ENCODE measurements around the gene ZNF860.
A peak's percentile ranks its signal among the peaks of the same experiment; 100 is the strongest.
"Not testable (repeated sequence)": the region's sequence is repeated elsewhere in the genome, so short reads cannot be mapped to it uniquely, and the experiment has no call there.

The ZNF860 gene

DNA sequence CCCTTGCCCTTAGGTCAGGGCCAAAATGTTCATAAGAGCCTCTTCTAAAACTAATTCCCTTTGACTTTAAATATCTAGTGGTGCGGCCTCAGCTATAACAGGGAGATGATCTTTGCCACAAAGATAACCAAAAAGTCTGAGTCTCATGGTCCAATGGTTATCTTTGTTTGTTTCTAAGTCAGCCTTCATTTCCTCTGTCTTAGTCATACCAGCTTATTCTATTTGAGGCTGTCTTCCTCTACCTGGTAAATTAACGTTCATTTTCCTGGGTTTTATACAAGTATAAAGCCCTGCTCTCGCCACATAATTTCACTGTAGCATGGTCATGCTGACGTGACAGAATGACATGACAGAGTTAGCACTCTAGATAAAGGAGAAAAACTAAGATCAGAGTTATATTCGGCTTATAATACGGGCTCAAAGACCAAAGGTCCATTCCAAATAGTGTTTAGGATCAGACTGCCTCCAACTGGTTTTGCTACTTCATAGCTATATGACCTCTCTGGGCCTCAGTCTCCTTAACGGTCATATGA lies 18.4 kb downstream of the ZNF860 start:
- no peak for DNase-seq

DNA sequence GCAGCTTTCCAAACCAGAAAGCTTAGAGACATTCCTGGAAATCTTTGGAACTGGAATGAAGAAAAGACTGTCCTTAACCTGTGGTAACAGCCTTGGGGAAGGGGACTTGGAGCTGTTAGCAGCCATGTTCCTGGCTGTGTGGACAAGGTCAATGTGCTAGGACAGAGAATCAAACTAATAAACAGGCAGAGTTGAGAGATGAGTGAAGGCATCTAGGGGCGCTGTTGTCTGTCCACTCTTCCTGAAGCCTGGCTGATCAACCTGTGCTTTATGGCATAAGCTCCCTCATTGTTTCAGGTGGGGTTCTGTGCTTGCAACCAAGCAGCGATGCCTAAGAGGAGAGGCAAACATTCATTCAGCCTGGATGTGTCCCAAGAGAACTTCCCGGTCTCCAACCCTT lies 19.3 kb downstream of the ZNF860 start:
- DNase-seq, result no peak

DNA sequence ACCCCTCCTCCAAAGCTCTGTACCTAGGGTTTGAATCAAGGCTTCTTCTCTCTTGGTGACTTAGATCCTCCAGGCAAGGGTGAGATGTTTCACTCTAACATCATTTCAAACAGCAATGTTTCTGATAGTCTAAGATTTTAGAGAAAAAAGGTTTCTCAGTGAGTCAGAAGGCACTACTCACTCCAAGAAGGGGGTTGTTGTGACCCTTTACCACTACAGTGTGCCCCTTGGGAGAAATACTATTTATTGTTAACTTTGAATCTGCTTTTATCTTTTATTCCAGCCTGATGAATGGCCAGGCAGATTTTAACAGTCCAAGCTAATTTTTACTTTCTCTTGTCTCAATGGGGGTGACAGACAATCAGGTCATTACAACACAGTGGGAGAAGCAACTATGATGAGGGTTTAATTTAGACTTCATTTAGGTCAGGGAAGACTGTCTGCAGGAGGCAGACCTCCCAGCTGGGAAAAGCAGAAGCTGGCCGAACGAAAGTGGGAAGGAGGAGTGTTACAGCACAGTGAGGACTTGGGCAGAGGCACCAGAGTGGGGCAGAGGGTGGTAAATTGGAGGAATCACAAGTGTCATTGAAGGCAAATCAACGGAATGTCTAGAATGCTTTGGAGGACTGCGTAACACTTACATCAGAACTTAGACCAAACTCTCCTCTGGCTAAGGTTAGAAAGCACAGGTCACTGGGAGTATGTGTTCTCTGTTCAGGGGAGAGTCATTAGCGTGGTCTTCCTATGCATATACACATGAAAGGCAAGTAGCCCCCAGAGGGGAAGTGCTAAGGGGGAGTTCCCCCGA lies 21.2 kb downstream of the ZNF860 start:
- peak; percentile 14 to 52 (median 42) for DNase-seq

DNA sequence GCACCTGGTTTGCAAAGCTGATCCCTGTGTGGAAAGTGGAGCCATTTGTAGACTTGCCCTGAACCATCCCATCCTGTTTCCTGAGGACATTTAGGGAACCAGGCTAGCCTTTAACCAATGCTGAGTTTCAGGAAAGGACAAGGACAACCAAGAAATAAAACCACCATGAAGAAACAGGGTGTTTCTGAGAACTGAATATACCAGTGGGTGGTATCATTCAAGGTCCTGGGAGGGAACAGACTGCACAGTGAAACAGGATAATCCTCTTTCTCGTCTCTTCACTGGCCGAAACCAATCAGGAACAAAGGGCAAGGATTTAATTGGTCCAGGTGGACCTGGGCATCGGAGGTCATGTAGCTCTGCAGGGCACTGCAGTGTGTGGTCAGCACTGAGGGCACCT lies 21.8 kb downstream of the ZNF860 start:
- DNase-seq, result no peak

DNA sequence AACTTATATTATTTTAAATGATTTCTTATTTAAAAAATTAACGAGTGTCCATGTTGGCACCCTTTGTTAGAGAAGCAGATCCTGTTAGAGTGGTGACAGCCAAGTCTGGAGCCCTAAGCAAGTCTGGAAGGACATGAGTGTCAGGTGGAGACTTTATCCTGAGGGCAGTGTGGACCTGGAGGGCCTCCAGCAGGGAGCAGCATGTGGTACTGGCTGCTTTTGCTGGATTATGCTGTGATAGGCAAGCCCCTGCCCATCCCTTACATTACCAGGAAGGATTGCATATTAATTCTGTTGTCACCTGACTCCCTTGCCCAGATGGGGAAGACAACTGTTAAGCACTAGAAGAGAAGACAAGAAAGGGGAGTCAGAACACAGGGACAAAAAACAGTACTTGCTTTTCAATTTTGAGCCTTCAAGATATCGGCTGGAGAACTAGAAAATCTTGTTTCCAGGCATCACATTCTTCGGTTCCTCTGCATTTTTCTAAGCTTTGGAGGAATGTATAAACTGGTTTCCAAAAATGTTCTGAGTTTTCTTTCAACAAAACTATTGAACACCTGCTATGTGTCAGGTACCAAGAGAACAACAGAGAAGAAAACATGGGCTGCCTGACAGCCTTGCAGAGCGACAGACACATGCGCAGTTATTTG lies 22.7 kb downstream of the ZNF860 start:
- DNase-seq, result no peak

DNA sequence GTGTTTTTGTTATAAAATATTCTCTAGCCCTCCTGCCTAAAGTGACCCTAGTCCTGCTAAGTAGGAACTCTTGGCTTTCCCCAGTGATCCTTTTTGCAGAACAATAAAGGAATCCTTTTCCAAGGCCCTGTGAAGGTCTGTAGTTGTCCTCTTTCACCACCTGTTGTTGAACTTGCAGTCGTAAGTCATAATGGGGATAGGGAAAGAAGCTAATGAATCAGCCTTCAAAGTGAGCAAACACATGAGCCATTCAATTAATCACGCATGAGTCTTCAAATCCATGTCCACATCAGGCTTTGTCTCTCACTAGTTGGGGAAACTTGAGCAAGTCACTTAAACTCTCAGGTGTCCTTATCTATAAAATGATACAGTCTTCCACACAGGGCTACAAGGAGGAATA lies 27.6 kb downstream of the ZNF860 start:
- no peak for DNase-seq

DNA sequence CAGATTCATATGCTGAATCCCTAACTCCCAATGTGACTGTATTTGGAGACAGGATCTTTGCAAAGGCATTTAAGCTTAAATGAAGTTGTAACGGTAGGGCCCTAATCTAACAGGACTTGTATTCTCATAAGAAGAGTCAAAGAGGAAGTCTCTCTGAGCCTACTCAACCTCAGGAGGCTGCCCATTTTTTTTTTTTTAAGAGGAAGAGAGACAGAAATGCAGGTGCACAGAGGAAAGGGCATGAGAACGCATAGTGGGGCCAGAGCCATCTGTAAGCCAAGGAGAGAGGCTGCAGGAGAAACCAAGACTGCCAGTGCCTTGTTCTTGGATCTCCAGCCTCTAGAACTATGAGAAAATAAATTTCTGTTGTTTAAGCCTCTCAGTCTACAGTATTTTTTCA lies 28.4 kb downstream of the ZNF860 start:
- peak in 2 of 4 experiments; percentile 9 to 18 for DNase-seq

DNA sequence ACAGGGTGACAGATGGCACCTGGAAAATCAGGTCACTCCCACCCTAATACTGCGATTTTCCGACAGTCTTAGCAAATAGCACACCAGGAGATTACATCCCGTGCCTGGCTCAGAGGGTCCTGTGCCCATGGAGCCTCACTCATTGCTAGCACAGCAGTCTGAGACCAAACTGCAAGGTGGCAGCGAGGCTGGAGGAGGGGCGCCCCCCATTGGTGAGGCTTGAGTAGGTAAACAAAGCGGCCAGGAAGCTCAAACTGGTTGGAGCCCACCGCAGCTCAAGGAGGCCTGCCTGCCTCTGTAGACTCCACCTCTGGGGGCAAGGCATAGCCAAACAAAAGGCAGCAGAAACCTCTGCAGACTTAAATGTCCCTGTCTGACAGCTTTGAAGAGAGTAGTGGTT lies 29.1 kb downstream of the ZNF860 start:
- not testable (repeated sequence) for DNase-seq

DNA sequence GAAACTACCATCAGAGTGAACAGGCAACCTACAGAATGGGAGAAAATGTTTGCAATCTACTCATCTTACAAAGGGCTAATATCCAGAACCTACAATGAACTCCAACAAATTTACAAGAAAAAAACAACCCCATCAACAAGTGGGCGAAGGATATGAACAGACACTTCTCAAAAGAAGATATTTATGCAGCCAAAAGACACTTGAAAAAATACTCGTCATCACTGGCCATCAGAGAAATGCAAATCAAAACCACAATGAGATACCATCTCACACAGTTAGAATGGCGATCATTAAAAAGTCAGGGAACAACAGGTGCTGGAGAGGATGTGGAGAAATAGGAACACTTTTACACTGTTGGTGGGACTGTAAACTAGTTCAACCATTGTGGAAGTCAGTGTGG lies 34.1 kb downstream of the ZNF860 start:
- not testable (repeated sequence) for DNase-seq

DNA sequence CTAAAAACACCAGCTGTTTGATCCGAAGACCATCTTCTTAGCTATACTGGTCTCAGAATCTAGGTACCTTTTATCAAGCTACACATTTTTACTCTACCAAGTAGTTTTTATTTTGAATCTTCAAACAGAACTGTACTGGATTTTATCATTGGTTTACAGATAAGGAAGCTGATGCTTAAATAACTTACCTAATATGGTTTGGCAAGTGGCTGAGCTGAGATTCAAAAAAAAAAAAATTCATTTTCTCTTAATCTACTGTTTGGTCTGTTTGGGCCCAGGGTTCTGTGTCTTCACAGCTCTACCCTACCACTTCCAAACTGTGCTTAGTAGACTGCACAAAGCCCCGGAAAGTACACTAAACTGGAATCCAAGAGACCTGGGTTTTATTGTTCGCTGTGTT lies 35.7 kb downstream of the ZNF860 start:
- no peak for DNase-seq

DNA sequence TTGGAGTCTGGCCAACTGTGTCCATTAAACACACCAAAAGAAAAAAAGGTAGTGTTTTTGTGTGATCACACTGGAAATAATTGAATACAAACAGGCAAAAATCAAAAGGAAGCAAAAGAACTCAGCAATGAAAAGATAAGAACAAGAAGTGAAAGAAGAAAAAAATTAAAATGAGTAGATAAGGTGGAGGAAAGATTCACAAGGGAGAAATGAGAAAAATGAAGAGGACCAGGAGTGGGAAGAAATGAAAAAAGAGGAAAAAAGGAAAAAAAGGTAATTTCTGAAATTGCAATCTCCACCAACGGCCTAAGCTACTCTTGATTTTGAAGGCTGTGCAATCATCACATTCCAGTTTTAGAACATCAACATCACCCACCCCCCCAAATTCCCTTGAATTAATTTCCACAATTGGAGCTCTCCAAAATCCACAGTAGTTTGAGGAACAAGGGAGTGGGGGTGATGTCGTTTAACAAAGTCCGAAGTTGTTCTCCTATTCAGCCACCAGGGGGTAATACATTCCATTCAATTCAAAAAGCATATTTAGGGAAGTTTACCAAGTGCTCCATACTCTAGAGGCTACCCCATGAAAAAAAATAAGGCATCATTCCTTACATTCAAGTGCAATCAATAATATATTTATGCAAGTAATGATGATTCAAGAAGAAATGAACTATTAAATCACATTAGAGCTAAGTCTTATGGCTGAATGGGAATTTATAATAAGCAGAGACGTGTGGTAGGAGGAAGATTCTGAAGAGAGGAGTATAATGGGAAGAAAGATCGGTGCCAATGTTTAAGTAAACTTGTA lies 37.4 kb downstream of the ZNF860 start:
- peak; percentile 48 to 81 (median 59) for DNase-seq

DNA sequence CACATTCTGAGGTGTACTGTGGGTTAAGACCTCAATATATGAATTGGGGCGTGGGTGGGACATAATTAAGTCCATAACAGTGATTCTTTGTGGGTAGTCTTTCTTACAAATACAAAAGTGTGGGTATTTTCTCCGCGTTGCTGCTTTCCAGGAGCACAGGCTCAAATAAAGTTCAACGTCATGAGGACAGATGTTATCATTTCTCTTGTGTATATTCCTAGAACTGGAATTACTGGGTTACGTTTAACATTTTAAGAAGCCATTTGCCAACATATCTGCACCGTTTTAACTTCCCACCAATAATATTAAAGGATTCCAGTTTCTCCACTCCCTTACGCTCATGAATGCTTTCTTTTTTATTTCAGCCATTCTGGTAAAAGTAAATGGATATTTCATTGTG lies 39.6 kb downstream of the ZNF860 start:
- DNase-seq, result no peak

DNA sequence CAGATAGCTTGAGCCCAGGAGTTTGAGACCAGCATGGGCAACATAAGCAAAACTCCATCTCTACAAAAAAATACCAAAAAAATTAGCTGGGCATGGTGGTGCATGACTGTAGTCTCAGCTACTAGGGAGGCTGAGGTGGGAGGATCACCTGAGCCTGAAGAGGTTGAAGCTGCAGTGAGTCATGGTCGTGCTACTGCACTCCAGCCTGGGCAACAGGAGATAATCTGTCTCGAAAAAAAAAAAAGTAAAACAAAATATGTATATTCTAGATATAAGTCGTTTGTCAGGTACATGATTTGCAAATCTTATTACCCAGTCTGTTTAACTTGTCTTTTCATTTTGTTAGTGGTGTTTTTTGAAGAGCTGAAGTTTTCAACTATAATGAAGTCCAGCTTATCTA lies 40.2 kb downstream of the ZNF860 start:
- DNase-seq, result no peak

DNA sequence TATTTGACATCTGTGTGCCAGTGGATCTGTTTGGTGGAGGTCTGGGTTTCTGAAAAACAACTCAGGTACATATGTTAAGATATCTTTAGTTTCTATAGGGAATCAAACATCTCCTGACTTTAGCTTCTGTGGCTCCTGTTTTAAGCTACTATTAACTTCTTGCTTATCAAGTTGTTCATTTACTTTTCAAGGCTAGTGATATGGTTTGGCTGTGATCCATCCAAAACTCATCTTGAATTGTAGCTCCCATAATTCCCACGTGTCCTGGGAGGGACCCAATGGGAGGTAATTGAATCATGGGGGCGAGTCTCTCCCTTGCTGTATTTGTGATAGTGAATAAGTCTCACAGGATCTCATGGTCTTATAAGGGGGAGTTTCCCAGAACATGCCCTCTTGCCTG lies 41.4 kb downstream of the ZNF860 start:
- no peak for DNase-seq

DNA sequence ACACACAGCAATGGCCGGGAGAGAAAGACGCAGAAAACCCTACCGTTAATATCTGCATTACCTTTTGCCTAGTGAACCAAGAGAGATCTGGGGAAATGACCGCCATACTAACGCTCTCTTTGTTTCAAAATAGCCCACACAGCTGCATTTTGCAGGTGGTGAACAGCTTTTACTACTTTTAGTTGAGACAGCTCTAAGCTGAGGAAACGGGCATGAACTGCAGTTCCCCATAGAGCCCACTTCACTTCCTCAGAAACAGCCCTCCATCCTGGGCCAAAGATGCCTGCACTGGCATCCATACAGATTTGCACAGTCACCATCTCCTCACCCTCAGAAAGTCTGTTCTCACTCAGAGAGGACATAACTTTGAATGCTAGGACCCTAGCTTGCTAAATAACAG lies 45.0 kb downstream of the ZNF860 start:
- DNase-seq, result peak; percentile 19 to 53 (median 38)

DNA sequence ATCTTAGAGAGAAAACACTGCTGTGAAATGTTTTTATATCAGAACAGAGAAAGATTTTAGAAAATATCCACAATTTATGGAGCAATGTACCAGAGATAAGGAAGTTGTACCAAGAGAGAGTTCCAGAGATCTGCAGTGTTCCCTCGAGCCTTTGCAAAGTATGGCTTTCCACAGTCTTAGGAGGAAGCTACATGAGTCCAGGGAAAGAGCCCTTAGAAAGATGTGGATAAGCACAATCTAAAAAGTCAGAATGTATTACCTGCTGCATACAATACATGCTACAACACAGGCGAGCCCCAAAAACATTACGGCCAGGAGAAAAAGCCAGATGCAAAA lies 56.4 kb downstream of the ZNF860 start:
- DNase-seq, result peak in 2 of 4 experiments; percentile 6 to 15

DNA sequence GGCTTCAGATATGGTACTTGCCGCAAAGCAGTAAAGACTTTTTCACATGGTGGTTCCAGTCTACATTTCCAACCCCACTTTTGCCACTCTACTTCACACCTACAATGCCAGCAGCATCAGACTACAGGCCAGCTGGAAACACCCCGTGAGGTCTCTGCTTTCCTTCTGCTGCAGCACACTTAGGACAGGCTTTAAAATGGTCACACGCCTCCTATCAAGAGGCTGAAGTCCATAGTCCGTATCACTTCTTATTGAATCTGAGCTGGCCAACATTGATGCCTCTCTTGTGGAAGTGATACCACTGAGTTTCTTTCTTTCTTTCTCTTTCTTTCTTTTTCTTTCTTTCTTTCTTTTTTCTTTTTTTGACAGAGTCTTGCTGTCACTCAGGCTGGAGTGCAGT lies 59.8 kb downstream of the ZNF860 start:
- no peak for DNase-seq

Measured in suppressor macrophage (primary cell).